GM18499 (cell line): ENCODE results near the gene FOXO3.

Experiments
- ATAC-seq: cut with Tn5 transposase; IDR thresholded peaks from one replicate; pipeline ENCODE4 v1.9.1; 2021; ENCODE audit warnings: moderate number of reproducible peaks; ENCODE audit not compliant: insufficient read depth, unreplicated experiment

FOXO3 gene

DNA sequence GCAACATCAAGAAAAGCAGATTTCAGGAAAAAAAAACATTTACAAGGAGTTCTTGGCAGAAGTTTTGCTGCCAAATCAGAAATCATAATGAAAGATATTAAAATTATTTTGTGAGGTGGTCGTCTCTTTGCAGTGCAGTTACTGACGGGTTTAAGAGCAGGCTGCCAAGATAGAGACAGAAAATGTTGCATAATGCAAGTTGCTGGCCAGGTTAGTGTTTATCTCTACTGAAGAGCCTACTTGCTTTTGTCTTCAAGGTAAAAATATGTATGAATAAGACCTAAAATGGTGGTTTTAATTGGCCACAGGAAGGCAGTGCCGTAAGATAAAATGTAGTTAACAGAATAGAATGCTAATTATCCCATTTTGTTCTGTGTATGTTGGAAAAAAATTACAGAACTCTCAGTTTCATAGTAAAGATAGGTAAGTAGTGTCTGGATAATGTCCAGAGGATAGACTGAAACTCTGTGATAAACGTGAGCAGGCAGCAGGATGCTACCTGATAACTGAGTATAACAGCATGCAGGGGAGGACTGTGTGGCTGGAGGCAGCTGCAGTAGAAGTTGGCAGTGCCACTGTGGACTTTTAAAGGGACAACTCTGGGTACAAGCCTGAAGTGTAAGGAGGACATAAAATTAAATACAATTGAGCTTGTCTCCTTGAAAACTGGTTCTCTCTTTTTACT lies 13.9 kb downstream of the FOXO3 start:
- ATAC-seq = no peak

DNA sequence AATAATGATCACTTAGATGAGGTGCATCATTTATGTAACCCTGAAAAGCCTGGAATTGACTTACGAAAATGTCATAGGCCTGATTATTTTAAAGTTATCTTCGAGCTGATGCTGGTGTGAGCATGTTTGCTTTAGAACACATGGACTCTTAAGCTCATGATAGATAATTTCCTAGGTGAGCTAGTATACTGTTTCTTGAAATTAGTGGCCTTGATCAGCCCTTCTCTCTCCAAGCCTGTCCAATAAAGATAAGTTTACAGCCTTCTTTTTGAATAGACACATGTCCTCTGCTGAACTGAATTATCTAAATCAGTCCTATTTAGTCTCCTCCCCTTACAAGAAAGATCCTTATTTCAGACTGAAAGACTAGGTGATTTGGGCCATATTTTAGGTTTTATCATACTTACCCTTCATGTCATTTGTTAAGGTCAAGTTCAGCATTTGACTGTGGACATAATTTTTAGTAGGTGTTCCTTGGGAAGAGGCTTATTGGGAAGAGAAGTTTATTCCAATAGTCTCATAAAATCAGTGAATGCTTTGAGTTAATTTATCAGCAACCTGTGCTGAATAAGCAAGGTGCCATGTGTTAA lies 15.3 kb downstream of the FOXO3 start:
- no peak for ATAC-seq

DNA sequence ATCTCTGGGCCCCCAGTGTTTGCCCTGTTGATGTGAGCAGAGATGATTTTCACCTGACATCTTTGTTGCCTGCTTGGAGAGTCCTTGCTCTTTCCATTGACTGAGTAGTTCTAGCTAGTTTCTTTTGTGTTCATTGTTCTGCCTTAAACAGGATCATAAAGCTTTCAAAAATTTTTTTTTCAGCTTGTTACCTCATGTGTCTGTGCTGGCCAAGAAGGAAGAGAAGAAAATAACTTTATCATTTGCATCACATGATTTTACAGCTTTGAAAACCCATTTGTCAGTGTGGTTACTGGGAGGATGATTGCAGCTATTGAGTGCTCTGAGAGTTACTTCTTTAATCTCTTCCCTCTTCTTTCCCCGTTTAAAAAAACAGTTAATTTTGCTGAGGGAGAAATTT lies 16.0 kb downstream of the FOXO3 start:
- no peak for ATAC-seq

DNA sequence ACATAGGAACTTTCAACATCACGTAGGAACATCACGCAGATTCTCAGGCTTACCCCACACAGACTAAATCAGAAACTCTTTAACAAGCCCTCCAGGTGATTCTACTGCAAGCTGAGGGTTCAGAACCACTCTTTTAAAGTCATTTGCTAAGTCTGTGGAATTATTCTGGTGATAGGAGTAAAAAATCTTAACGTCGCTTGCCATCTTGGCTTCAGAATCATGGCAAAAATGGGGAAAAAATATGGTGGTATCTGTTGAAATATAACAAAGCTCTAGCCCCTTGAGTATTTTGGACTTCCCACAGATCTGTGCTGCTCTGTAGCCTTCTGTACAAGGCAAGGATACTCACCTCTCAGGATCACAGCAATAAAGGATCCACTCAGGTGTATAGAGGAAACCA lies 17.4 kb downstream of the FOXO3 start:
- ATAC-seq = no peak

DNA sequence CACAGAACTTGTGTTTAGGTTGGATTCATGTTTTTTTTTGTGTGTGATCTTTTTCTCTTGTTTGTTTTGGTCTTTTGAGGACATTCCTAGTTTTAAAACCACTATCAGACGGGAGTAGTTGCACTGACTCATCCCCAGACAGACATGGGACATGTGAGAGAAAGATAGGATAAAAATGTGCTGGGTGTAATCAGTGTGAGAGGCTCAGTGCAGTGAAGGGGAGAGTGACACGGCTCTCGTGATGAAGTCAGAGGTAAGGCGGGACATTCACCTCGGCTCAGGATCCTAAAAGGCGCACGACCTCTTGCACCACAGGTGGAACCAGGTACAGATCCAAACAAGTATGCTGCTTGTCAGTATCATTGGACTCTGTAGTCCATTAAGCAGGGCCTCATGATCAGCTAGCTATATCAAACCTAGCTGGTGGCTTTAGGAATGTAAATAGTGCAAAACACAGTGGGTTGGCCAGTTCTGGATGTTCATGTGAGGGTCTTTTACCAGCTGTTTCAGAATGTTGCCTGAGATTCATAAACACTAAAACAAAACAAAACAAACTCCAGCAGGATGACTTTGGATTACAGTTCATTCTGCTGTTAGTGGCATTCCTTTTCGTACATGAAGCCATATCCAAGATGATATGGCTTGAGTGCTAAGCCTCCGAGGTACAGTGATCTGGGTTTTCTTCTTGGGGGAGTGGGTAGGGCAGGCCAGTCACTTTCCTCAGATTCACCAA lies 18.0 kb downstream of the FOXO3 start:
- ATAC-seq = no peak

DNA sequence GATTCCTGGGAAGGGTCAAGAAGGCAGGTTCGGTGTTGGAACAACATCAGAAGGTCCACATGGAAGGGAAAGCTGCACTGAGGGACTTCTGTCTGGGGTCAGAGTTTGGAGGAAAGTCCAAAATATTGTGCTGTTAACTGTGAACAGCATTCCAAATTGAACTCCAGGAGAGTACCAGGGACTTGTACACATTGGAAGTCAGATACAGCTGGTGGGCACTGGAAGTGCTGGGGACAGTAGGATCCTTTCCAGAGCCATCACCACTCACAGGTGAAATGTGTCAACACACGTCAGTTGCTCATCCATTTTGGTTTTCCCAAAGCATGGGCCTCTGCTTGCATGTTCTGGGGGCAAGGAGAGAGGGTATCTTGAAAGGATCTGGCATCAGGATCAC lies 18.6 kb downstream of the FOXO3 start:
- ATAC-seq = no peak

DNA sequence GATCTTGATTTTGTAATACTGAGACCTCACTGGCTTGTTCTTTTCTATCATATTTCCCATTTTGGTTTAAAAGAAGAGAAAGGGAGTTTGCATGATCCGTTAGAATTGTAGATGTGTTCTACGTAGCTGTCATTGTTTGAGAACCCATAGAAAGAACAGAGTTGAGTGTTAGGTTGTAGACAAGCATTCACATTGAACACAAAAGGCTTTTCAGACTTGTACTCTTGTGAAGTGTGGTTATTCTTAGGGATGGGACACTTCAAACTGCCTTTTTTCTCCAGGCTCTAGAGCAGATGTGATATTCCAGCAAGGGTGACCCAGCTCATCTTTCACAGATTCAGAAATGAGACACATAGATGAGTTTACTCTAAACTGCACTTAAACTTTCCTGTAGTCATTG lies 19.9 kb downstream of the FOXO3 start:
- no peak for ATAC-seq

DNA sequence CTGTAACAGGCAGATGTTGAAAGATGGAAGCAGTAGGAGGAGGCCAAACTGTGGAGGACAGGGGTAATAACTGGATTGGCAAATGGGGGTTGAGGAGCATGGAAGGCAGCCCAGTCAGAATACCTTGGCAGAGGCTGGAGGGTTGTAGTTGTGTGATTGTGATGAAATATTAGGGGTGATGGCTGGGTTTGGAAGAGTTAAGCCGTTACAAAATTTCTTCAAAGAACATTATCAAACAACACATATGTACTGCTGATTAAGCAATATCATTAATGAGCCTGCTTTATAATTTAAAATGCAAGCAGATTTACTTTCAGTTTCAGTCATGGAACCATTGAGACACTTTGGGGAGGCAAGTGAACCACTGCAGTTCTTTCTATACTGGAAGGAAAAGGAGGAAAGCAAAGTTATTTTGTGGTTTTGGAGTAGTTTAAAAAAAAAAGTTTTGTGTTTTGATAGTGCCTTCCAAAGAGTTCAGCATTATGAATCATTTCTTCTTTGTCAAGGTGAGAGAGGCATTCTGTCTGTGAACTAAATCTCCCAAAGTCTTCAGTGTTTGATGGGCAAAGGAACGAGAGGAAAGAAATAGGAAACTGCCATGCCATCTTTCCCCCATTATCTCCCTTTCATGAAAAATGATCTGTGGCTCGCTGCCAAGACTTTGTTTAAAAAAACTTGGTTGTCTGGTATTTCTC lies 20.7 kb downstream of the FOXO3 start:
- ATAC-seq = no peak

DNA sequence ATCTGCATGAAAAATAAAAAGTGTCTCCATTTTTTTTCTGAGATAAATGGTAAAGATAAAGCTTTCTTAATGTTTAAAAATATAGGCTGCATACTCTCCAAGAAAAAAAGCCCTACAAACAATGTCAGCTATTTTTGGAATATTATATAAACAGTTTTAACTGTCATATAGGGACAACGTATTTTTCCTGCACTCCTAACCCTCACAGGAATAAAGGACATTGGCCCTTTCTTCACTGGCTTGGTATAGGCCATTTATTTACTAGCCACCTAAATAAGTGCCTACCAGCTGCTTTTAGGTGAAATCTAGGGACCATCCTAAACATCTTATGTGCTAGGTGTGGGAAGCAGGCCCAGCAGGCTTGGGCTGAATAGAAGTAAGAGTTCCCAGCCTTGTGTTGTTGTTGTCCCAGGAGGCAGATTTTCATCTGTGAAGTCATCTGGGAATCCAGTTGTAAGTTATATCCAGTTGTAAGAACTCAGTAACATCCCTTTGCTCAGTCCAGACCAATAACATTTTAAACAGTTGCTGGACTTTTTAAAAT lies 21.3 kb downstream of the FOXO3 start:
- ATAC-seq = no peak

DNA sequence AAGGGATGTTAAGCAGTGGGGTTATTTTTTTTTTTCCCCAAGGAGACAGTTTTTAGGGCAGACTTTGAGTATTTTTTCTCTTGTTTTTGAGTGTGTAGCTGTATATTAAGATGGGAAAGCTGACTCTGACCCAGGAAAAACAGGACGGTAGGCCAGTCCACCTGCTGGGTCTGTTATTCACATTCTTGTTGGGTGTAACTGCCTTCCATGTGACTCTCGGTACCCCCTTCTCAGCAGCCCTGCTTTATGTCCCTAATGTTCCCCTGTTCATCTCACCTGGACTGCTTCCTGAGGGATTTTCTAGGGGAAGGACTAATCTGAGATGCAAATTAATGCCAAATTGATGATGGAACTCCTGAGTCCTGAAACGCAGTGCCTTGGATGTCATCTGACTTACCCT lies 21.9 kb downstream of the FOXO3 start:
- no peak for ATAC-seq

DNA sequence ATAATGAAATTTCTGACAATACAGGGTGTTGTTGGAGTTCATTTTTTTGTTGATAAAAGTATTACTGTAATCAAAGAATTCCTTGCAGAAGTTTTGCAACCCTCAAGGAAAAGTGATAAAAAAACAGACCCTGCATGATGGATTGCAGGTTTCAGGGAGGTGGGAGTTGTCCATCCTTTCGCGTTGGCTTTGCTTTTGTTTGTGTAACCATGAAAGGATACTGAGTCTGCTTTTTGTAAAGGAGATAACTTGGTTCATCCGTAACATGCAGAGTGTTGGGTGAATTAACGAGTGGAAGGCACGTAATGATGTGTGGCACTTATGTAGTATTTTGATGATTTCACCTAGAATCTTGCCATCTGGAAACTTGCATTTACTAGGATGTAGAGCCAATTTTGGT lies 23.6 kb downstream of the FOXO3 start:
- no peak for ATAC-seq

DNA sequence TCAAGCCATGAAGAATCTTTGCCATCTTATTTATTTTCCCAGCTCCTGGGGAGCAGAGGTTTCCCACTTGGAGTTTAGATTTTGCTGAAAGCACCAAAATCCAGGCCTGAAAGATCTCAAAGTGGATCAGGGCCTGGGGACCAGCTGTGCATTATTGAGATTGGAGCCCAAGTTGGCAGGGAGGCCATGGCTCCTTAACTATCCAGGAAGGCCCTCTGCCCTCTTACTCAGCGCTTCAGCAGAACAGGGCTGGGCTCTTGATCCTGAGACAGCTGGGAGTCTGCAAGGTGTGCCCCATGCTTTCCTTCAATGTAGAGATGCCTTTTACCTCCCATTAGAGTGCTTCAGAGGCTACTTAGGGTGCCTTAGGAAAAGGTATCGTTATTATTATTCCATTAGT lies 24.6 kb downstream of the FOXO3 start:
- no peak for ATAC-seq

DNA sequence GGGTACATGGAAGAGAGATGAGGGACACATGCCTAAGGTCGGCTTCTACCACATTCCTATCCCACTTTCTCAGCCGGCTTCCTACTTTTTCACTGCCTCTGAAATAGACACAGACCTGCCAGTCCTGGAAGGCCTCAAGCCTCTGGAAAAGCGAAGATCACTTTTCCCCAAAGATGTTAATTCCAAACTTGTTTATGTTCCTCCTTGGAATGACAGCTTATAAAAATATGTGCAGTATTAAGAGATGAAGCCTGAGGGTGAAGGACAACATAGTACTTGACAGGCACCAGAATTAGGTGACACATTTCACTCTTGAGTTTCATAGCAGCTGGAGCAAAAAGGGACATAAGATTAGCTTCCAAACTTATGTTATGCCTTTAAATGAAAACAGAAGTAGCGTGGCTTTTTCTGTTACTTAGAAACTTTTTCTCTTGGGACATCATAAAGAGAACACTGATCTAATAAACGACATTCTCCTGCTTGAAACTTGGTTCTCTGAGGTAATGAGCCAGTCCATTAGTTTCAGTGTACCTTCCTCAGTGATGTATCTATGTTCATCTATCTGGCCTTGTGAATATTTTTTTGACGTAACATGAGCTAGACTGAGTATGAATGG lies 25.3 kb downstream of the FOXO3 start:
- no peak for ATAC-seq

DNA sequence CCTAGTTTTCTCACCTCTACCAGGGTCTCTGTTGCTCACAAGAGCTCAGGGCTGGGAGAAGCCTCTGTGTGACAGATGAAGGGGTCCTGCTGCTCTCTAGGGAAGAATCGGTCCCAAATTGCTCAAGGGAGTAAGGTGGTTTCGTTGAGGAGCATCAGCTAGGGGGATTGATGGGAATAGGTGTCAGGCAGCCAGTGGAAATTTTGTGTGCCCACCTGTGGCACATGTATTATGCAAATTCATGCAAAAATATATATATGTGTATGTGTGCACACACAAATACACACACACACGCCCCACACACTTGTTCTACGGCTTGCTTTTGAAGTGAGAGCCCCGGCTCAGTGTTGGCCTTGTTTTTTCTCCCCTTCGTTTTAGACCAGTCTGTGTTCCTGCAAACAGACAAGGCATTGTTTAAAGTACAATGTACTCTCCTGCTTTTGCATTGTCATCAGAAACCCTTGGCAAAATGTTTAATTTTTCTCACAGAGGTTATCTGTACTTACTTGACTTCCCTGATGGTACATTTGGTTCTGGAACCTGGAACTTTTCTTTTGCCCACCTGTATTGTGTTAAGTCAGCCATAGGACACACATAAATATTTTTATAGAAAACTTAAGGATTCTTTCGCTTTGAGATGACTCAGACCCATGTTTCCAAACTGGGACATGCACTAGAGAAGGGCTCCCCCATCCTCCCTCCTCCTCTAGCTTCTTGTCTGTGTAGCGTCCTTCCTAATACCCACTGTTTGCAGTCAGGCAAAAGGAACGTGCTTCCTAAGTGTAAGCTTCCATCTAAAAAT lies 26.7 kb downstream of the FOXO3 start:
- no peak for ATAC-seq

DNA sequence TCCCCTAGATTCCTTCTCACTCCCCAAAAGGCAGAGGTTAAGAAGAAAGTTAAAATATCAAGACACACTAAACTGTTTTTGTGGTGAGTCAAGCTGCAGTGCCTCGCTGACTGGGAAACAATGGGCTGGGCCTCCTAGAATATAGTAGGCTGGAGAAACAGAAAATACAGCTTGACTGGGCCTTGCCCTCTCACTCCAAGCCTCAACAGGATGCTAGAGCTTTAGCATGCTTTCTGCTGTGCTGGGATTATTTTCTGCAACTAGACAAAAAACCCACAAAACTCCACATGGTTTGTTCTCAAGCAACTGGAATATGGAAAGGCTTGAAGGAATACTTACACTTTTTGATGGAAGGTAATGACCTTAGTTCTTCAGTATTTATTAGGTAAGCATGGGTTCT lies 27.9 kb downstream of the FOXO3 start:
- no peak for ATAC-seq

DNA sequence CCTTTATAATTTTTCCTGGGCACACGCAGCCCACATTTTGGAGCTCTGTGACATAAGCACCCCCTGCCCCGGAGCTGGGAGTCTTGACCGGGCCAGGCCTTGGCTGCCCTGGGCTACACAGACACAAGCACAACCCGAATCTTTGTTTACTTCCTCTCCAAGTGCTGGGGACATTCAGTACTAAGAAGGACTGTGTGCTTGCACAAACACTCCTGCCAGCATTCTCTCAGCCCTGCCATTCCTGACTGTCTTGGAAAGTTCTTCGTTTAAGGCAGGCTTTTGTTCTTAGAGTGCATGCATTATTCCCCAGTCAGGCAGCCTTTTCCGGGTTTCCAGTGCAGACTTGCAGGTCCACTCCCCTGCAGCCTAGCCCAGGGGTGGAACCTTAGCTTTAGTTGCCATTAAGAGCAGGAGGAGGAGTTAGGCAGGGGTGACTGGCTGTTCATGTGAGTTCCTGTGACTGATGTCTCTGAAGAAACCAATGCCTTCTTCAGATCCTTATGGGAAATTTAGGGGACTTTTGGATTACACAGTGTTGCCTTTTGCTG lies 28.6 kb downstream of the FOXO3 start:
- ATAC-seq = no peak

DNA sequence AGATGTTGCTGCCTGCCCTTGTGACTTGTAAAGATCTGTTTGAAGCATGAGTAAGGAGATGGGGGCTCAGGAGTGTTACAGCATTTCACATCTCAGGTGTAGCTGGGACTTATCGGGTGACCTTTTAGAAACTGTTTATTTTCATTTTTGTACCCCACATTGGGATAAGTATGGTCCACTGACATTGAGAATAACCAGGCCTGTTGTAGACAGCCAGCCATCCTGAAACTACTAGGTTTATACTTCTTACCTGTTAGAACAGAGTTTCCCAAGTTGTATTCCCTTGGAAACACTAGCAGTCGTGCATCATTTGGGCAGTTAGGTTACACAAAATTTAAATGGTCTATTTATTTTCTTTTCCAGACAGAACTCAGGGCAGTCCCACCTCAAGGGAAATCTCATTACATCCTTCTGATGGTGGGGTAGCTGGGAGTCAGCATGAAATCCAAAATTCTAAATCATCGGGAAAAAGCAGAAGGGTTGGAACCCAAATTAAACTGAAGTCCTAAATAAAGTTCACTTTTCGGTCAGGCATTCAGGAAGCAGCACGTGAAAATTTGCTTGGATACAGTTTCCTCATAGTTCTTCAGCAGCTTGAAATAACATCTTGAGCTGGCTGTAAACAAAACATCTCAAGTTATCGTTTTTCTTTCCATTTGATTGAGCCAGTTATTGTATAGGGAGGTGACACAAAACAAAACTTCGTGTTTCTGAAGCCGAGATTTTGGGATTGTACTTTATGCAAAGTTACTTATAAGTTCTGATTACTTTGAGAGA lies 30.5 kb downstream of the FOXO3 start:
- ATAC-seq = no peak
